GM21447 (cell line): ENCODE results near the gene CFL1.
"Not testable (repeated sequence)": the region's sequence is repeated elsewhere in the genome, so short reads cannot be mapped to it uniquely, and the experiment has no call there.

Experiments used
- ATAC-seq: cut with Tn5 transposase; IDR thresholded peaks from one replicate; pipeline ENCODE4 v1.9.1; 2021; ENCODE audit not compliant: unreplicated experiment

CFL1 gene

GRCh38 chr11:65859812-65860277, 1.9 kb upstream of the CFL1 start:
- ATAC-seq = no peak

GRCh38 chr11:65859095-65859811, 1.3 kb upstream of the CFL1 start:
- peak; percentile 49 for ATAC-seq

DNA sequence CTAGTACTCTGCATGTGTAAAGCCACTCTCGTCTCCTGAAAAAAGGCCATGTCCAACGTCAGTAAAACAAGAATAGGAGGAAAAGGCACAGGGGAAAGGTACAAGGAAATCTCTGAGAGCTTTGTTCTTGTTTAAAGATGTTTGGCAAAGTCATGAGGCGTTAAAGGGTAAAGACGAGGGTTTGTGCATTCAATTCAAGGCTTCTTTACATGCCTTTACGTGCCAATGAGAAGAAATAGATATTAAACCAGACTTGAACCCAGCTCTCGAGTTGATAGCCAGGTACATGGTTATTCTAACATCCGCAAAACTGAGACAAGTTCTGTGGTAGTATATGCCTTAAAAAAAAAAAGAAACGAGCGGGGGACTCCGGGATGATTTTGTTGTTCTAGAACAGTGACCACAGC, 704 bp upstream of the CFL1 start:
- no peak for ATAC-seq

GRCh38 chr11:65857500-65857852, 504 bp downstream of the CFL1 start:
- ATAC-seq = no peak

DNA sequence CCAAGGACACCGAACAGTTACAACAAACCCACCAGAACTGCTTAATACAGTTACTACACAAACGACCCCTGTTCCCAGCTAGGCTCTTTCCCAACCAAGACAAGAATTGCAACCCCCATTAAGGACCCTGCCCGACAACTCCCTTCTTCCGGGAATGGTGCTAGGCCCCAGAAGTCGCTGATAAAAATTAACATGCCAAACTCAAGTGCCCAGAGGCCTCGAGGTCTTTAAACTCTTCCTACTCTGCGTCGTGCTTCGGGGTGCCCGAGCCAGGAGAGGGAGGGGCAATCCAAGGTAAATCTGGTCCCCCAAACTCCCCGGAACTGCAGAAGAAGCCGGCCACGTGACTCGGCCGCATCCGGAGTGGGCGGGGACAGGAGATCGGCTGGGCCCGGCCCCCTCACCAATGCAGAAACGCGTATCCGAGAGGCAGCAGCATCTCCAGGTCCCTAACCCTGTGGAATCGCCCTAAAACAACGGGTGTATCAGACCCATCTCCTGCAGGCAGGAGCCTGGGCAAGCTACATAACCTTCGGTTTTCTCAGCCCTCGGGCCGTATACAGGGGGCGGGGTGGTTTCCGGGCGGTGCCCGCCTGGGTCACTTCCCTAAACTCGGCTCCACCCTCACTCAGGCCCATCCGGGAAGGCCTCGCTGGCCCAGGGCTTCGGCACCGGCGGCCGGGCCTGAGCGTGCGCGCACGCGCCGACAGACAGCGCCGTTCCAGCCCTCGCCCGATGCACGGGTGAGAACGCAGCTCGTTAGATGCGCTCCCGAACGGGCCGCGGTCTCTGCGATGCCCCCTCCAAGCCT, 1.1 kb downstream of the CFL1 start:
- ATAC-seq = peak; percentile 30

GRCh38 chr11:65855927-65856363, 2.0 kb downstream of the CFL1 start:
- ATAC-seq = no peak

- no peak for ATAC-seq
These were observed 2.8 kb downstream of the CFL1 start for GRCh38 chr11:65854852-65855837.

DNA sequence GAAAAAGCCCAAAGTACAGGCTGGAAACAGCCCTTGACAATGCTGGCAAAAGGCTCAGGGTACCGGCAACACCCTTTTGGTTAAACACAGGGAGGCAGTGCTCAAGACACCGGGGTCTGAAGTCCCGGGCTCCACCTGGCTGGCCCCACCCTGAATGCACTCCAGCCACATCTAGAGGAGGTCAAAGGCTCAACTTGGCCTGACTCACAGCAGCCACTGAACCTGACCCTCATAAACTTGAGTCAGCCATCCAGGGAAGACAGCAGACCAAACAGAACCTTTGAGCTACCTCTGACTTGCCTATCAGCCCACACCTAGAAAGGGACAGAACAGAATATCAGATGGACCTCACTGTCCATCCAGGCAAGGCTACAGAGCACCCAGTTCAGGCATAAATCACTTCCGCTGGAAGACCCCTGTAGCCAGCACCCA, 3.8 kb downstream of the CFL1 start:
- no peak for ATAC-seq

- ATAC-seq = no peak
These were observed 4.6 kb downstream of the CFL1 start for GRCh38 chr11:65853246-65853979.

DNA sequence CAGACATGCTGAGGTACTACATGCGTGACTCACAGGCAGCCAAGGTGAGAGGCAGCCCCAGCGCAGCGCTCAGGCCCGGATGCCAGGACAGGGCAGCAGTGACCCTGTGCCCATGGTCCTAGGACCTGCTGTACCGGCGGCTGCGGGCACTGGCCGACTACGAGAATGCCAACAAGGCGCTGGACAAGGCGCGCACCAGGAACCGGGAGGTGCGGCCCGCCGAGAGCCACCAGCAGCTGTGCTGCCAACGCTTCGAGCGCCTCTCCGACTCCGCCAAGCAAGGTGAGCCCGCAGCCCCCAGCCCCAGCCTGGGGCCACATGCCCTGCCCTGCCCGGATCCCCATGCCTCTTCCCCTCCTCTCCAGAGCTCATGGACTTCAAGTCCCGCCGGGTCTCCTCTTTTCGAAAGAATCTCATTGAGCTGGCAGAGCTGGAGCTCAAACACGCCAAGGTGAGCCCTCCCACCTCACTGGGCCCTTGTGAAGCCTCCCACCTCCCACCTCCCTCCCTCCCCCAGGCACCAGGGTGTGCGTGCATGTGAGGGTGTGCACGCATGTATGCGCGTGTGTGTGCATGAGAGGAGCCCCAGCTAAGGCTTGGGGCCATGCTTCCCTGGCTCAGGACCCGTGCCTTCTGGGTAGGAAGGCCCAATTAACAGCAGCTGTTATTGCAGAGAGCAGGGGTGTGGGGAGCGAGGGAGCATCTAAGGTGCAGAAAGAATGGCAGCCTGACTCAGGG, 5.3 kb downstream of the CFL1 start:
- no peak for ATAC-seq

DNA sequence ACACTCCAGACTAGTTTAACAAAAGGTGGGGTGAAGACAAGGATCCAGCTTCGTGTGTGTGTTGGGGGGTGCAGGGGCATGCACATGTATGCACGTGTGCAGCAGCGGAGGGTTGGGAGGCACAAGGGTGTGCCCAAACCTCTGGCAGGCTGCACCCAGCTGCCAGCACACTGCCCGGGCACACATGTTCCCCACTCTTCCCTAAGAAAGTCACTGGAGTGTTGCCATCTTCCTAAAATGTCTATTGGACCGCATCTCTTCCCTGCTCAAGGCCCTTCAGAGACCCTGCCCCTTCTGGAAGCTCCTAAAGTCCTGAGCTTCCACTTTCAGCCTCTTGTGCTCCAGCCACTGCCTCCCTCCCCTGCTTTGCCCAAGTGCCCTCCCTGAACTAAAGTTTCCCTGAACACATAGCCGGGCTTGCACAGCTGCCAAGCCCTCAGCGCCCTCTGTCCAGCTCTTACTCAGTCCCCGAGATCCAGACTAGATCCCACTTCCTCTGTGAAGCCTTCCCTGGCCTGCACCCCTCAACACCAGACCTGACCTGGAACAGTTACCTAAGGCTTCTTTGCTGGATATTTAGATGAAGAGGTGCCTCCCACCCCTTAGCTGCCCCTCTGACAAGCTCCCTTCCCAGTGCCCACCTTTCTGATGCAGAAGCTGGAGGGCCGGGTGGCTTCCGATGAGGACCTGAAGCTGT, 6.0 kb downstream of the CFL1 start:
- no peak for ATAC-seq

DNA sequence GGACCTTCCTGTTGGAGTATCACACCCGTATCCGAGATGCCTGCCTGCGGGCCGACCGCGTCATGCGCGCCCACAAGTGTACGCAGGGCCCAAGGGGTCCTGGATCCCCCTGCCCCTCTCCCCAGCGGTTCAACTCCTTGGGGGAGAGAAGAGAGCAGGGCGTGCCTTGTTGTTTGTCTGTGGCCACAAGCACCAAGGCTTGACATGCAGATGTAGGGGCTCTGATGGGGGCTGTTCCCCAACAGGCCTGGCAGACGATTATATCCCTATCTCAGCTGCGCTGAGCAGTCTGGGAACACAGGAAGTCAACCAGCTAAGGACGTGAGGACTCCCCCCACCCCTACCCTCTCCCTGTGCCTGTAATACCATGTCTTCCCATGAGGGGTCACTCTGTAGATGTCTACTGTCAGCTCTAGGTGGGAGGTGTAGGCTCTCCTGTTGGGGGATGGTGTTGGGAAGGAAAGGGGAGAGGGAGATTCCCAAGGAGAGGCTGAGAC, 6.8 kb downstream of the CFL1 start:
- no peak for ATAC-seq

DNA sequence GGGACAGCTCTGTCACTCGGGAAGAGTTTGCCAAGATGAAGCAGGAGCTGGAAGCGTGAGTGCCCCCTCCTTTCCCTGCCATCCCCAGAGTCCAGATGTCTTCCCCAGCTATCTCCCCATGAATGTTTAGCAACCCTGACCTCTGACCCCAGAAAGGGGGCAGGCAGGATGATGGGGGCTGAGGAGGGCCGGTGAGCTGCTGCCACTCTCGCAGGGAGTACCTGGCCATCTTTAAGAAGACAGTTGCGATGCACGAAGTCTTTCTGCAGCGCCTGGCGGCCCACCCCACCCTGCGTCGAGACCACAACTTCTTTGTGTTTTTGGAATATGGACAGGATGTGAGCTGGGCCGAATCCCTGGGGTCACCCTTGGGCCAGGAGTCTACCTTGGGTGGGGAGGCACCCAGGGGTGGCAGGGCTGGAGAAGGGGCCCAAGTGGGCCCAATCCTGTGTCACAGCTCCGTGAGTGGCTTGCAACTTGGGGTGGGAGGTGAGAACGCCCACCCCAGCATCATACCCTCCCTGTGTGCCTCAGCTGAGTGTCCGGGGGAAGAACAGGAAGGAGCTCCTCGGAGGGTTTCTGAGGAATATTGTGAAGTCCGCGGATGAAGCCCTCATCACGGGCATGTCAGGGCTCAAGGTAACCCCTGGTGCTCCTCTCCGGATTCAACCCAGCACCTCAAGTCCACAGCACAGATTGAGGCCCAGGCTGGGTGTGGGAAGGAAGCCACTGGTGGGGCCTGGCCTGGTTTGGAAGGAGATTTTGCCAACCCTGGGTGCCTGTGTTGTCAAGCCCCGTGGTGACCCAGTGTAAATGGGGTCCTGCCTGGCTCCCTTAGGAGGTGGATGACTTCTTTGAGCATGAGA, 7.5 kb downstream of the CFL1 start:
- no peak for ATAC-seq

- ATAC-seq = no peak
These were observed 8.2 kb downstream of the CFL1 start for GRCh38 chr11:65849771-65850216.

DNA sequence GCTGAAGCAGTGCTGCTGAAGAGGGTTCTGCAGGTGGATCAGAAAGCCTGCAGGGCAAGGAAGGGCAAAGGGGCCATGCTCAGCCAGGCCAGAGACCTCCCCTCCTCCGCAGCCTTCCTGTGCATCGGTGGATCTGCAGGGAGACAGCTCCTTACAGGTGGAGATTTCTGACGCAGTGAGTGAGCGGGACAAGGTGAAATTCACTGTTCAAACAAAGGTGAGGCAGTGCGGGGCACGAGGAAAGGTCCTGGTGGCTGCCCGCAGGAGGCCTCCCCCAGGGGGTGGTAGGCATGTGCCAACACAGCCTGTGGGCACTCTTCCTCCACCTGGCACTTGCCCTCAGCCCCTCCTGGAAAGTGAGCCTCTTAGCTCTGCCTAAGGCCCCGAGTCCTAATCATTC, 8.6 kb downstream of the CFL1 start:
- no peak for ATAC-seq

GRCh38 chr11:65848693-65849092, 9.3 kb downstream of the CFL1 start:
- not testable (repeated sequence) for ATAC-seq

- no peak for ATAC-seq
These were observed 10.2 kb downstream of the CFL1 start for GRCh38 chr11:65847746-65848145.
